ENCODE data around the gene HERC3. TPM values are rescaled to one million over a fixed set of nuclear protein-coding genes. Genes with fewer than 3 reads are reported as not detected.

HERC3 gene
- total and polyA plus RNA-seq, 2 of the 13 experiments (the other 11 are each of a cell fraction or from before 2014, with no cell fraction given), result 3.8 to 6.2 TPM

DNA sequence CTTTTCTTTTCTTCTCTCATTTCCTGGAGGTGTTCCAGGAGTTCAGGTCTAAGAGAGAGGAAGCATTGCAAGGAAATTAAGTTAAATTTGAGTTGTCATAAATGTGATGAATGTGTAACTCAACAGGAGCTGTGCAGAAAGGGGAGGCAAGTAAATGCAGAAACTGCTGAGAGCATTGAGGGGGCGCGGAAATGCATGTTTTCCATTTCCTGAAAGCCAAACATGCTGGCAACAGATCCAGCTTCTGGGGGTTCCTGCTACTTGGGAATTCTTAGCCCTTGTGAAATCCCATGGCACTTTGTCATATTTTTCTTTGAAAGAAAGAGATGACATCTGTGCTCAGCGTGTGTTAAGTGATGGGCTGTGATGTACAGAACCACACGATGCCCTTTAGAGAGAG is 139.1 kb downstream of the HERC3 start:
- H3K27me3 ChIP-seq (ENCODE audit: control insufficient read depth in 1 of 2, insufficient read depth in 2 of 2, low read length in 2 of 2), result no peaks in the 10 kb centered on the region
- no peak overlapping the region for H3K9ac ChIP-seq (ENCODE audit: insufficient read depth, low read depth, low read length)
- no peak overlapping the region for H3K27ac ChIP-seq (ENCODE audit: extremely low read length, insufficient read depth, low read length)
- H2AFZ ChIP-seq (ENCODE audit: low read length), result no peak overlapping the region
- WGBS (ENCODE audit: low lambda C conversion rate), result 98% methylated on average over 4 of the region's 4 CpGs
- H3K4me3 ChIP-seq (replicated peaks in 1 of 3; ENCODE audit: insufficient read depth in 1 of 3, low read depth in 2 of 3, low read length in 3 of 3), result no peak overlapping the region
- ChIA-PET POLR2A (no interaction called here), CTCF (ENCODE audit: low intra/inter-chr PET ratio, low total read pairs) (no interaction called here)
- no peaks in the 10 kb centered on the region for H3K9me3 ChIP-seq (ENCODE audit: low read length)
- in situ Hi-C loops (cut with HindIII; ENCODE audit: extremely low pct_ligation_motif_present, low pct_unique_long_range_greater_than_20kb), result no loop called here
- no peaks in the 10 kb centered on the region for H4K20me1 ChIP-seq (ENCODE audit: insufficient read depth, low read length)
- H3K4me1 ChIP-seq (ENCODE audit: insufficient read depth, low read length), result no peaks in the 10 kb centered on the region
- H3K36me3 ChIP-seq (replicated peaks in 1 of 2; ENCODE audit: control insufficient read depth in 1 of 2, insufficient read depth in 2 of 2, low read length in 2 of 2), result peaks cover 17 to 48% of the 10 kb centered on the region in 2 experiments
- TF ChIP-seq, protein P1, sequence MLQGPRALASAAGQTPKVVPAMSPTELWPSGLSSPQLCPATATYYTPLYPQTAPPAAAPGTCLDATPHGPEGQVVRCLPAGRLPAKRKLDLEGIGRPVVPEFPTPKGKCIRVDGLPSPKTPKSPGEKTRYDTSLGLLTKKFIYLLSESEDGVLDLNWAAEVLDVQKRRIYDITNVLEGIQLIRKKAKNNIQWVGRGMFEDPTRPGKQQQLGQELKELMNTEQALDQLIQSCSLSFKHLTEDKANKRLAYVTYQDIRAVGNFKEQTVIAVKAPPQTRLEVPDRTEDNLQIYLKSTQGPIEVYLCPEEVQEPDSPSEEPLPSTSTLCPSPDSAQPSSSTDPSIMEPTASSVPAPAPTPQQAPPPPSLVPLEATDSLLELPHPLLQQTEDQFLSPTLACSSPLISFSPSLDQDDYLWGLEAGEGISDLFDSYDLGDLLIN (CRISPR knock-in tag; IDR thresholded peaks at IDR 0.05; ENCODE audit: borderline replicate concordance), result no peak
- TF ChIP-seq, protein P2, sequence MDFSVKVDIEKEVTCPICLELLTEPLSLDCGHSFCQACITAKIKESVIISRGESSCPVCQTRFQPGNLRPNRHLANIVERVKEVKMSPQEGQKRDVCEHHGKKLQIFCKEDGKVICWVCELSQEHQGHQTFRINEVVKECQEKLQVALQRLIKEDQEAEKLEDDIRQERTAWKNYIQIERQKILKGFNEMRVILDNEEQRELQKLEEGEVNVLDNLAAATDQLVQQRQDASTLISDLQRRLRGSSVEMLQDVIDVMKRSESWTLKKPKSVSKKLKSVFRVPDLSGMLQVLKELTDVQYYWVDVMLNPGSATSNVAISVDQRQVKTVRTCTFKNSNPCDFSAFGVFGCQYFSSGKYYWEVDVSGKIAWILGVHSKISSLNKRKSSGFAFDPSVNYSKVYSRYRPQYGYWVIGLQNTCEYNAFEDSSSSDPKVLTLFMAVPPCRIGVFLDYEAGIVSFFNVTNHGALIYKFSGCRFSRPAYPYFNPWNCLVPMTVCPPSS (IDR thresholded peaks at IDR 0.05), result no peak
- TF ChIP-seq MATR3 (CRISPR knock-in tag; IDR thresholded peaks at IDR 0.05) (no peak), ZNF766 (CRISPR knock-in tag; IDR thresholded peaks at IDR 0.05; ENCODE audit: borderline replicate concordance) (no peak), ZBTB20 (CRISPR knock-in tag; IDR thresholded peaks at IDR 0.05; ENCODE audit: borderline replicate concordance, low read depth) (no peak), ZNF451 (CRISPR knock-in tag; IDR thresholded peaks at IDR 0.05) (no peak), ZNF724P (CRISPR knock-in tag; IDR thresholded peaks at IDR 0.05; ENCODE audit: borderline replicate concordance) (no peak), ZNF670 (CRISPR knock-in tag; IDR thresholded peaks at IDR 0.05; ENCODE audit: borderline replicate concordance) (no peak), CBX1 (IDR thresholded peaks at IDR 0.05; ENCODE audit: low read depth) (no peak)
- TF ChIP-seq, protein P3, sequence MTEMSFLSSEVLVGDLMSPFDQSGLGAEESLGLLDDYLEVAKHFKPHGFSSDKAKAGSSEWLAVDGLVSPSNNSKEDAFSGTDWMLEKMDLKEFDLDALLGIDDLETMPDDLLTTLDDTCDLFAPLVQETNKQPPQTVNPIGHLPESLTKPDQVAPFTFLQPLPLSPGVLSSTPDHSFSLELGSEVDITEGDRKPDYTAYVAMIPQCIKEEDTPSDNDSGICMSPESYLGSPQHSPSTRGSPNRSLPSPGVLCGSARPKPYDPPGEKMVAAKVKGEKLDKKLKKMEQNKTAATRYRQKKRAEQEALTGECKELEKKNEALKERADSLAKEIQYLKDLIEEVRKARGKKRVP (CRISPR knock-in tag; IDR thresholded peaks at IDR 0.05), result no peak
- TF ChIP-seq, protein P4, sequence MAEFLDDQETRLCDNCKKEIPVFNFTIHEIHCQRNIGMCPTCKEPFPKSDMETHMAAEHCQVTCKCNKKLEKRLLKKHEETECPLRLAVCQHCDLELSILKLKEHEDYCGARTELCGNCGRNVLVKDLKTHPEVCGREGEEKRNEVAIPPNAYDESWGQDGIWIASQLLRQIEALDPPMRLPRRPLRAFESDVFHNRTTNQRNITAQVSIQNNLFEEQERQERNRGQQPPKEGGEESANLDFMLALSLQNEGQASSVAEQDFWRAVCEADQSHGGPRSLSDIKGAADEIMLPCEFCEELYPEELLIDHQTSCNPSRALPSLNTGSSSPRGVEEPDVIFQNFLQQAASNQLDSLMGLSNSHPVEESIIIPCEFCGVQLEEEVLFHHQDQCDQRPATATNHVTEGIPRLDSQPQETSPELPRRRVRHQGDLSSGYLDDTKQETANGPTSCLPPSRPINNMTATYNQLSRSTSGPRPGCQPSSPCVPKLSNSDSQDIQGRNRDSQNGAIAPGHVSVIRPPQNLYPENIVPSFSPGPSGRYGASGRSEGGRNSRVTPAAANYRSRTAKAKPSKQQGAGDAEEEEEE (CRISPR knock-in tag; IDR thresholded peaks at IDR 0.05; ENCODE audit: borderline replicate concordance), result no peak
- TF ChIP-seq, protein P5, sequence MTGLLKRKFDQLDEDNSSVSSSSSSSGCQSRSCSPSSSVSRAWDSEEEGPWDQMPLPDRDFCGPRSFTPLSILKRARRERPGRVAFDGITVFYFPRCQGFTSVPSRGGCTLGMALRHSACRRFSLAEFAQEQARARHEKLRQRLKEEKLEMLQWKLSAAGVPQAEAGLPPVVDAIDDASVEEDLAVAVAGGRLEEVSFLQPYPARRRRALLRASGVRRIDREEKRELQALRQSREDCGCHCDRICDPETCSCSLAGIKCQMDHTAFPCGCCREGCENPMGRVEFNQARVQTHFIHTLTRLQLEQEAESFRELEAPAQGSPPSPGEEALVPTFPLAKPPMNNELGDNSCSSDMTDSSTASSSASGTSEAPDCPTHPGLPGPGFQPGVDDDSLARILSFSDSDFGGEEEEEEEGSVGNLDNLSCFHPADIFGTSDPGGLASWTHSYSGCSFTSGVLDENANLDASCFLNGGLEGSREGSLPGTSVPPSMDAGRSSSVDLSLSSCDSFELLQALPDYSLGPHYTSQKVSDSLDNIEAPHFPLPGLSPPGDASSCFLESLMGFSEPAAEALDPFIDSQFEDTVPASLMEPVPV (CRISPR knock-in tag; IDR thresholded peaks at IDR 0.05), result no peak
- intact Hi-C loops (cut with micrococcal nuclease; ENCODE audit: unreplicated experiment), result no loop called here
- FAIRE-seq (no peak), ATAC-seq (no peak), DNase-seq (ENCODE audit: low spot score) (no peak)
- no TSS peak for BruUV-seq (replicated peaks)
- no peak overlapping the region for H3K4me2 ChIP-seq (ENCODE audit: low read depth, low read length)
- no peaks in the 10 kb centered on the region for H3K79me2 ChIP-seq (ENCODE audit: insufficient read depth, low read length)
